OCI-M2 (cell line): ENCODE data around the gene NPAS4.
"Not testable (repeated sequence)": the region's sequence is repeated elsewhere in the genome, so short reads cannot be mapped to it uniquely, and the experiment has no call there.

Experiments
- DNase-seq: peaks from one replicate; lab custom pipeline; 2025; ENCODE audit not compliant: unreplicated experiment; lab: John Stamatoyannopoulos, UW

Gene NPAS4

GRCh38 chr11:66454247-66454646 is 33.4 kb downstream of the NPAS4 start:
- no peak for DNase-seq

- DNase-seq: no peak
These were observed 34.0 kb downstream of the NPAS4 start for GRCh38 chr11:66454828-66455227.

- no peak for DNase-seq
These were observed 37.0 kb downstream of the NPAS4 start for GRCh38 chr11:66457826-66458225.

- no peak for DNase-seq
These were observed 38.4 kb downstream of the NPAS4 start for GRCh38 chr11:66459138-66459778.

GRCh38 chr11:66462010-66462409 is 41.2 kb downstream of the NPAS4 start:
- DNase-seq: no peak

- DNase-seq: no peak
These were observed 42.1 kb downstream of the NPAS4 start for GRCh38 chr11:66462911-66463310.

GRCh38 chr11:66464116-66464515 is 43.3 kb downstream of the NPAS4 start:
- not testable (repeated sequence) for DNase-seq

- DNase-seq: no peak
These were observed 44.1 kb downstream of the NPAS4 start for GRCh38 chr11:66464916-66465315.

- DNase-seq: no peak
These were observed 44.8 kb downstream of the NPAS4 start for GRCh38 chr11:66465373-66466224.

- peak; percentile 65 for DNase-seq
These were observed 45.6 kb downstream of the NPAS4 start, which contains the start of gene PELI3 for GRCh38 chr11:66466225-66467033. Gene PELI3 (plus strand): TSS chr11:66466905. CDS start chr11:66468129, 1,224 bp downstream.

- DNase-seq: no peak
These were observed 46.3 kb downstream of the NPAS4 start for GRCh38 chr11:66467034-66467659.

GRCh38 chr11:66467756-66468155 is 46.9 kb downstream of the NPAS4 start:
- no peak for DNase-seq

GRCh38 chr11:66468691-66469090 is 47.9 kb downstream of the NPAS4 start:
- no peak for DNase-seq

- no peak for DNase-seq
These were observed 48.6 kb downstream of the NPAS4 start for GRCh38 chr11:66469441-66469840.

GRCh38 chr11:66470015-66470414 is 49.2 kb downstream of the NPAS4 start:
- no peak for DNase-seq

- DNase-seq: no peak
These were observed 50.3 kb downstream of the NPAS4 start for GRCh38 chr11:66471142-66471541.

- no peak for DNase-seq
These were observed 51.2 kb downstream of the NPAS4 start for GRCh38 chr11:66472054-66472453.

- no peak for DNase-seq
These were observed 52.3 kb downstream of the NPAS4 start for GRCh38 chr11:66473167-66473566.

GRCh38 chr11:66473608-66474515 is 53.0 kb downstream of the NPAS4 start:
- no peak for DNase-seq
